ENCODE measurements around the gene PALM. TPM values are rescaled to one million over a fixed set of nuclear protein-coding genes. Genes with fewer than 3 reads are reported as not detected.

The PALM gene
- polyA plus RNA-seq, 2 of the 4 experiments (the other 2 are of a cell fraction) = 3.0 to 15.7 TPM

GRCh38 chr19:720345-721160 lies 11.8 kb downstream of the PALM start:
- FAIRE-seq = no peak
- 90% methylated on average over 2 of the region's 58 CpGs for WGBS (ENCODE audit: missing lambda C conversion rate)
- H3K9me3 ChIP-seq = peaks cover 2% of the 10 kb centered on the region; the same call in 2 of the 3 replicates
- no peaks in the 10 kb centered on the region for H3K4me1 ChIP-seq
- TF ChIP-seq RAD21 (conservative IDR thresholded peaks at IDR 0.05 in 1 of 2, IDR thresholded peaks at IDR 0.05 in 1 of 2) = no peak
- no peak for TF ChIP-seq KDM5A (IDR thresholded peaks at IDR 0.05)
- no peak for TF ChIP-seq CTCF (IDR thresholded peaks at IDR 0.05)
- no peak for TF ChIP-seq MAX (IDR thresholded peaks at IDR 0.05)
- TF ChIP-seq MAFK (IDR thresholded peaks at IDR 0.05; ENCODE audit: partially characterized antibody) = no peak
- no peak for TF ChIP-seq ZNF302 (CRISPR knock-in tag; IDR thresholded peaks at IDR 0.05)
- TF ChIP-seq RFX5 (IDR thresholded peaks at IDR 0.05) = no peak
- no peak for TF ChIP-seq RCOR1 (IDR thresholded peaks at IDR 0.05; ENCODE audit: low read depth, low read length)
- no peak for TF ChIP-seq MYC (IDR thresholded peaks at IDR 0.05; ENCODE audit: borderline replicate concordance, low read length)
- no peak for TF ChIP-seq CBX2 (IDR thresholded peaks at IDR 0.05; ENCODE audit: borderline replicate concordance, low read depth)
- TF ChIP-seq HES2 (IDR thresholded peaks at IDR 0.05) = no peak
- no peak for TF ChIP-seq FOXS1 (CRISPR knock-in tag; IDR thresholded peaks at IDR 0.05)
- no peak for TF ChIP-seq KDM1A (IDR thresholded peaks at IDR 0.05; ENCODE audit: low read depth)
- no peak for TF ChIP-seq NFE2L2 (conservative IDR thresholded peaks at IDR 0.05; ENCODE audit: low read length)
- TF ChIP-seq HOXB5 (CRISPR knock-in tag; IDR thresholded peaks at IDR 0.05) = no peak
- no peak for TF ChIP-seq ATOH8 (CRISPR knock-in tag; IDR thresholded peaks at IDR 0.05; ENCODE audit: low read depth)
- TF ChIP-seq JUNB (IDR thresholded peaks at IDR 0.05) = no peak
- no peak overlapping the region for H3K4me3 ChIP-seq
- DNase-seq (ENCODE audit: low read depth in 1 of 2, low spot score in 1 of 2) = no peak
- peak; percentile 51 to 60; a peak in 4 of 6 replicates for ATAC-seq
- CTCF ChIA-PET = interaction anchor here (1.5 kb wide), 1 partner anchor 21 kb away, joined by 5 read pairs; no protein-coding TSS in a partner anchor
- no peak overlapping the region for H3K27ac ChIP-seq
- no peak overlapping the region for H3K4me2 ChIP-seq
- POLR2A ChIA-PET = no interaction called here

GRCh38 chr19:722553-723101 lies 13.9 kb downstream of the PALM start:
- FAIRE-seq = no peak
- WGBS (ENCODE audit: missing lambda C conversion rate) = 64% methylated on average over 5 of the region's 17 CpGs

More at GRCh38 chr19:722553-723101, 13.9 kb downstream of the PALM start:
- TF ChIP-seq JUN (IDR thresholded peaks at IDR 0.05) (no peak), HOXB5 (CRISPR knock-in tag; IDR thresholded peaks at IDR 0.05) (no peak), RNF2 (IDR thresholded peaks at IDR 0.05; ENCODE audit: borderline replicate concordance, low read depth) (no peak), HOXB13 (CRISPR knock-in tag; IDR thresholded peaks at IDR 0.05; ENCODE audit: low read depth) (no peak), RAD21 (conservative IDR thresholded peaks at IDR 0.05 in 1 of 2, IDR thresholded peaks at IDR 0.05 in 1 of 2) (no peak), RFX5 (IDR thresholded peaks at IDR 0.05) (peak; percentile 64; the same call in 1 of the 2 replicates), BCL3 (IDR thresholded peaks at IDR 0.05) (no peak), CHD4 (IDR thresholded peaks at IDR 0.05; ENCODE audit: borderline replicate concordance) (no peak)
- ChIA-PET POLR2A (no interaction called here), CTCF (interaction anchor here (1.0 to 1.1 kb wide), 2 partner anchors 12 to 33 kb away, joined by 3 to 4 read pairs; no protein-coding TSS in a partner anchor)
- ATAC-seq = no peak
- Histone ChIP-seq H3K4me3 (no peak overlapping the region), H3K4me1 (no peaks in the 10 kb centered on the region), H3K27ac (peak overlapping the region in 1 of 2 experiments; percentile 43; a peak in 2 of 6 replicates), H3K4me2 (no peak overlapping the region), H3K9me3 (no peaks in the 10 kb centered on the region)
- DNase-seq (ENCODE audit: low read depth in 1 of 2, low spot score in 1 of 2) = no peak

Measured in A549 (cell line).